ENCODE data around the gene RNPEP.

DNA sequence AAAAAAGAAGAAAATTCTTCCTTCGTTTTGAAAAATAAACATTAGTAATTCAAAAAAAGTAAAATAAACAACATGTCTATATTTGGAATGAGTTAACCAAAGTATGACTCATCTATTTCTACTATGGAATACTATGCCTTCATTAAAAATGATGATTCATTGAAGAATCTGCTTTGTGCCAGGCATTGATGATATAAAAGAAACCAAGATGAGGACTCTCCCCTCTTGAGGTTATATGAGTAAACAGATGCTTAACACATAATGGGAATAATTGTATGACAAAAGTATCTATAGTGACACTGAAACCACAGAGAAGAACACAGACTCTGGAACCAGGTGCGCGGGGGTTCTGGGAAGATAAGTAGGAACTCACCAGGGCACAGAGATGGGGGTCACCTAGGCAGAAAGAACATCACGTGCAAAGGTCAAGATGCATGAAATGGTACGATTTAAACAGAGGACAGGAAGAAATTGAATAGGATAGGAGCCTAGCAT lies 46.8 kb downstream of the RNPEP start:
- TF ChIP-seq, protein P1, sequence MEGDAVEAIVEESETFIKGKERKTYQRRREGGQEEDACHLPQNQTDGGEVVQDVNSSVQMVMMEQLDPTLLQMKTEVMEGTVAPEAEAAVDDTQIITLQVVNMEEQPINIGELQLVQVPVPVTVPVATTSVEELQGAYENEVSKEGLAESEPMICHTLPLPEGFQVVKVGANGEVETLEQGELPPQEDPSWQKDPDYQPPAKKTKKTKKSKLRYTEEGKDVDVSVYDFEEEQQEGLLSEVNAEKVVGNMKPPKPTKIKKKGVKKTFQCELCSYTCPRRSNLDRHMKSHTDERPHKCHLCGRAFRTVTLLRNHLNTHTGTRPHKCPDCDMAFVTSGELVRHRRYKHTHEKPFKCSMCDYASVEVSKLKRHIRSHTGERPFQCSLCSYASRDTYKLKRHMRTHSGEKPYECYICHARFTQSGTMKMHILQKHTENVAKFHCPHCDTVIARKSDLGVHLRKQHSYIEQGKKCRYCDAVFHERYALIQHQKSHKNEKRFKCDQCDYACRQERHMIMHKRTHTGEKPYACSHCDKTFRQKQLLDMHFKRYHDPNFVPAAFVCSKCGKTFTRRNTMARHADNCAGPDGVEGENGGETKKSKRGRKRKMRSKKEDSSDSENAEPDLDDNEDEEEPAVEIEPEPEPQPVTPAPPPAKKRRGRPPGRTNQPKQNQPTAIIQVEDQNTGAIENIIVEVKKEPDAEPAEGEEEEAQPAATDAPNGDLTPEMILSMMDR (IDR thresholded peaks at IDR 0.05) = no peak
- no peak for TF ChIP-seq POLR2A (IDR thresholded peaks at IDR 0.05)
